HG03565 (cell line): ENCODE data around the gene ALS2CL.

ENCODE experiments used
- ATAC-seq: cut with Tn5 transposase; IDR thresholded peaks from one replicate; pipeline ENCODE4 v1.9.1; 2021; ENCODE audit warnings: mild to moderate bottlenecking, moderate library complexity; ENCODE audit not compliant: unreplicated experiment

Gene ALS2CL

GRCh38 chr3:46680298-46680826, 13.1 kb downstream of the ALS2CL start:
- ATAC-seq, result no peak

DNA sequence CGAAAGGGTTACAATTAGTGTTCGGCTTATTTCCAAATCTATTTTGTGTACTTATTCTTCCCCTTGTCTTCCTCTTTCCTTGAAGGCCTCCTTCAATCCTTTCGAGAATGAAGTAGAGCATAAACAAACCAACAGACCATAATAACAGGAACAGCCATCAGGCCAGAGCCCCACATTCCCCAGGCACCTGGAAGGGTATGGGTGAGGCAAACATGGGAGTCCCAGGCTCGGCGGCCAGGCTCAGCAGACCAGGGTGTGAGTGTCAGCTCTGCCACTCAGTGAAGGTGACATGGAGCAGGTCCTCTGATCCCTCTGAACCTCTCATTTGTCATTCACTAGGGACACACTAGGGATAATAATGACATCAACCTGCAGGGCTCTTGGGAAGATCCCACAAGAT, 13.8 kb downstream of the ALS2CL start:
- no peak for ATAC-seq

DNA sequence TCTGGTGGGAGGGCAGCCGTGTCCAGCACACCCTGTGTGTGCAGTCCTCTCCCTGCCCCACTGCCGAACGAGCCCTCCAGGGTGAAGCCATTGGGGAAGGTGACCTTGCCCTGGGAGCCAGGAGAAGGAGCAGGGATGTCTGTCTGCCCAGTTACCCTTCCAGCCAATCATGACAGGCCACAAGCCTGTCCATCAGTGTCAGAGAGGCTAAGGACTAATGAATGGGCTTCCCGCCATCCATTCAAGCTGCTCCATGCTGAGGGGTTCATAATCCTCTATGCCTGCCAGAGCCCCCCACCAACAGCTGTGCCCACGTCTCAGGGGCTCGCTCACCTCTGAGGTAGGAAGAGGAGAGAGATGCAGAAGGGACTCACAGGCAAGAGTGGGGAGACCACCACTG, 15.2 kb downstream of the ALS2CL start:
- no peak for ATAC-seq

- ATAC-seq, result no peak
These were observed 16.1 kb downstream of the ALS2CL start for GRCh38 chr3:46677411-46677726.

DNA sequence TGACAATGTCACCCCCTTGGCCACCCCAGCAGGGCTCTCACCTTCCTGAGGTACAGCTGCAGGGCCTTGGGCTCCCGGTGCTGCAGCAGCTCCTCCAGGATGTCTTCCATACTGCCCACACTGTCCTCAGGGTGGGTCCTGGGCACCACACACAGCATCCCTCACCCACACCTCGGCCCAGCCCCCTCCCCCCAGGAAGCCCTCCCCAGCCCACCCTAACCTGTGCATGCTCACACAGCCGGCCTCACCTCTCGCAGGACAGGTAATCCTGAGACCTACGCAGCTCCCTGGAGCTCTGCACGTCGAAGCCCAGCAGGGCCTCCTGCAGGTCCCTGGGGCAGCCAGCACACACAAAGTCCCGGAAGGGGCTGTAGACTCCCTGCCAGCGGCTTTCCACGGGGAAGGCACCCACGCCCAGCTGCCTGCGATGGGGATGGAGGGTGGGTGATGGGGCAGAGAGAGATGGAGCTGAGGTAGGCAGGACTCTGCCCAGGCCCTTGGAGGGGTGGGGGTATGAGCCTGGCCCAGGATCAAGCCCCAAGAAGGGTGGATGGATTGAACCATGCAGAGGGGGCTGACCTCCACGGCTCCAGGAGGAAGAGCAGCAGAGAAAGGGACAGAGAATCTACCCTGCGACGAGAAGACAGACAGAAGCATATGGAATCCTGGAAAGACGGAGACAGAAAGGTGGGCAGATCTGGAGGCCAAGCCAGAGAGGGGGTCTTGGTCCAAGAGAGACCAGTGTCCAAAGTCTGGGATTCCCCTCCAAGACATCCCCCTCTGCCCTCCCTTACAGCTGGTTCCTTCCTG, 16.7 kb downstream of the ALS2CL start:
- ATAC-seq, result no peak

GRCh38 chr3:46675843-46676567, 17.5 kb downstream of the ALS2CL start:
- no peak for ATAC-seq

DNA sequence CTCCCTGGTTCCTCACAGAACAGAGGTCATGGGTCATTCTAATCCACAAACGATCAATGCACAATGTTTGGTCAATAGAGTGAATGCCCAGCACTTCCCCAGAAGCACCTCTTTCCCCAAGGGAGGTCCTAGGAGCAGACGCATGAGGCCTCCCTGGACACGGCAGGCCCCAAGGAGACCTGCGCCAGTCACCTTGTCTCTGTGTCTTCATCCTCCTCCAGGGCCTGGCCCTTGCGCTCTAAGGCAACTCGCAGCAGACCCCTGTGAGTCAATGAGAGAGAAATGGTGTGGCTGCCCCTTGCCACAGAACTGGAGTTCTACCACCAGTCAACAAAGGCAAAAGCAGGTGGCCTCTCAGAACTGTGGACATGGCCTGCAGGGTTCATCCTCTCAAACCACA, 18.1 kb downstream of the ALS2CL start:
- no peak for ATAC-seq

DNA sequence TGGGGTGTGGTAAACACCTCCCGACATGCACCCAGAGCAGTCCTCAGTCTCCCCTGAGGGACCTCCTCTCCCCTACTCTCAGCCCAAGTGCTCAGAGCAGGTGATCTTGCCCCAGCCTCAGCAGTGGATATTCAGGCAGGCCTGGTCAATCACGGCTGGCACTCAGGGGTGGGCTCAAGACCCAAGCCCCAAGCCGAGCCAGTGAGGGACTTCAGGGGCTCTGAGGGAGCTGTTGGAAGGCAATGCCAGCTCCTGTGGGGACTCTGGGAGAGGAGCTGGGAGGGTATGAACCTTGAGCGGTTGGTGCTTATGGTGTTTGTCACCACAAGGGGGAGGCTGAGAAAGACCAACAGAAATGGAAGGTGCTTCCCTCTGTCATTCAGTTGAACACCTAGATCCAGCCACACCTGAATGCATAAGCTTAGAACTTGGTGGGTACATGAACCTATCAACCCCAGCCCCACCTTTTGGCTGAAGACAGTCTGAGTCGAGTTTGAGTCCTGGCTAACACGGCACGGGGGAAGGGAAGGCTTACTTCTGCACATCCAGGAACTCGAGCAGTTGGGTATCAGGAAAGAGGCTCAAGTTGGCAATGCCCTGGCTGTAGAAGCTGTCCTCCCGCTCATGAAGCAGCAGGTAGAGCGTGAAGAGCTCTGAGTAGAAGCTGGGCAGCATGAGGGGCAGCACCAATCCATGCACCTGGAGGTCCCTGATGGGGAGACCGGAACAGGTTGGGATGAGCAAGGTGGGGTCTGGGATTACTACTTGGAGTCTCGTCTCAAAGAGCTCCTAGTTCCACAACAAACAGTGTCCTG, 19.2 kb downstream of the ALS2CL start:
- ATAC-seq, result no peak

- ATAC-seq, result no peak
These were observed 20.1 kb downstream of the ALS2CL start for GRCh38 chr3:46673151-46674030.

GRCh38 chr3:46672349-46672695, 21.2 kb downstream of the ALS2CL start:
- no peak for ATAC-seq

DNA sequence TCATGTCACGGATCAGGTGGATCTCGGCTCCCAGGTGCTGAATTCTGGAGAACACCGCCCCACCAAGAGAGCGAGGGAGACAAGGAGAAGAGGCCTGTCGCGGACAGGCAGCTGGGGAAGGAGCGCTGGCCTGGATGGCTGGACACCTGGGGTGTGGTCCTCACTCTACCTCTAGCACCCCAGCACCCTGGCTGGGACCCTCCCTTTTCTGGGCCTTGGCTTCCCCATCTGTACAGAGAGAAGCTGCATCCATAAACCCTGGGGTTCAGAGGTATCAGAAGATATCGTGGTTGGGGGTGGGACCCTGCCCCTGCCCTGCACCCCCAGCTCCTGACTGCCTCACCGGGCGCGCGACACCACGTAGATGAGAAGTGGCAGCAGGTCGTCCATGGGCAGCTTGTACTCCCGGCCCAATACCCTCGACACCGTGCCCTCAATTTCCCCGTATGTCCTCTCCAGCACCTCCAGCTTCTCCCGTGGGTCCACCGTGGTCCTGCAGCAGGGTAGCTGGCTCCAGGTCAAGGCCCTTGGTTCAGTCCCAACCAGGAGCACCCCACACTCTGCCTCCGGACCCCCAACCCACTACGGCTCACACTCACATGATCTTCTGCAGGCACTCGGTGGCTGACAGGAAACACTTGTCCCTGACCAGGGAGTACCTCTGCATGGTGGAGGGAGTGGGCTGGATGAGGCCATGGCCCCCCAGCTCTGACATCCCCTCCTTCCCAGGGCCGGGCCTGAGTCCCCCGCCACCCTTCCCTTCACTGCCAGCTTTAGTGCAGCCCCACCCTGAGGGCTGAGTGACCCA, 21.7 kb downstream of the ALS2CL start:
- no peak for ATAC-seq

- no peak for ATAC-seq
These were observed 22.5 kb downstream of the ALS2CL start for GRCh38 chr3:46670891-46671427.

- no peak for ATAC-seq
These were observed 23.2 kb downstream of the ALS2CL start for GRCh38 chr3:46670000-46670890.

DNA sequence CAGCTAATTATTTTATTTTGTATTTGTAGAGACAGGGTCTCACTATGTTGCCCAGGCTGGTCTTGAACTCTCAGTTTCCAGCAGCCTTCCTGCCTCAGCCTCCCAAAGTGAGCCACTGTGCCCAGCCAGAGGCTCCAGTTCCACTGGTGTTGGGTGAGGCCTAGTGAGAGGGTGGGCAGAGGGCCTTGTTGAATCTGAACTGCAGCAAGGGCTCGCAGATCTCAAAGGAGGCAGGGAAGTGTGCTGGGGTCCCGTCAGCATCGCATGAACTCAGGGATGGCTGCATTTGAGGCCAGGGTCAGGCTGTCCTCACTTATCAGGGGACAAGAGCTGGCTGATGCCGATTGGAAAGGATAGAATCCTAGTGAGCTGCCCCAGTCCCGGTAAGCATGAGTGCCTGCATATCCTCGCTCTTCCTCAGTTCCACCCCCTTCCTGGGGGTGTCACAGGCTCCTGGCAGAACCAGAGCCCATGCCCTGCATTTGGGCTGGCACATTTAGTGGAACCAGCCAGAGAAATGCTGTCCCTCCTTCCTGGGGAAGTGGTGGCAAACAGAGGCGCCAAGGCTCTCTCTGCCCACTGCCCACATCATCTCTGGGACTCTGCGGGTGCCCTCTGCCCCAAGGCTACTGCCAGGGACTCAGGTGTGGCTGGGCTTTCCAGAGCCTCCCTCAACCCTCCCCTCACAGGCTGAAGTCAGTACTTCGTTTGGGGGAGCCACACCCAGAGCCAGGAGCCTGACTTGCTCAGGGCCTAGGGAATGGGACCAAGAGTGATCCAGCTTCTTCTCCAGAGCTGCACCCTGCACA, 24.1 kb downstream of the ALS2CL start:
- ATAC-seq, result no peak

- no peak for ATAC-seq
These were observed 24.9 kb downstream of the ALS2CL start for GRCh38 chr3:46668591-46668990.

DNA sequence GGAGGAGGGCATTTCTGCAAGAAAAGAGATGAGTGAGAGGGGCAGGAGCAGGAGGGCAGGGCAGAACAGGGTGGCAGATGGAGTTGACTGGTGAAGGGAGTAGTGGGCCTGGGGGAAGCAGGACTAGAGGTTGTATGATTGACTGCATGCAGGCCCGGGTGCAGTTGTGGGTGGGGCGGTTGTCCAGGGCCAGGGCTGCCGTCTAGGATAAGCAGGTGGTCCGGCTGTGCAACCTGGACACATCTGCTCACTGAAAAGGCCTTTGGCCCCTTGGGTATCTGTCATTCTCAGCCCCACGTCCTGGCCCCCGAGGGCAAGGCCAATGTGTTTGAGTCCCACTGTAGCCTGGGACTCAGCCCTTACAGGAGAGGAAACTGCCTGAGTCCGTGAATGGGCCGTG, 25.4 kb downstream of the ALS2CL start:
- no peak for ATAC-seq

DNA sequence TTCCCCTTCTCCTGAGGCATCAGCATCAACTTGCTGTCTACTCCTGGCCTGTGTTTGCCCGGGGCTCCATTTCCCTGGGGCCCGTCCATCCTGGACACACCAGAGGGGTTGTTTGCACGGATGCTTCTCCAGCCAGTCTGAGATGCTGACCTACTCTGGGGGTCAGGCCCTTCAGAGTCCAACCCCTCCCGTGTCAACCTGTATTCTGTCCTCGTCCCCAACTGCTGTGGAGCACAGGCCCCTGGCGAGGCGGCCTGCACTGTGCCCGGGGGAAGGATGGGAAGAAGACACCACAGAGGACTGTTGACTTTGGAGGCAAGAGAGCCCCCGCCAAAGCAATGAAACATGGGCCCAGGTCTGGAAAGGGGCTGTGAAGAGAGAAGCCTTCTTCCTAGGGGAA, 25.8 kb downstream of the ALS2CL start:
- ATAC-seq, result no peak
